DMS114 treated with DMSO at 0.1 percent for 48 hours (cell line): ENCODE measurements around the gene NLRC3.

Experiments
- DNase-seq: peaks from one replicate; lab custom pipeline; 2025; ENCODE audit not compliant: unreplicated experiment; lab: John Stamatoyannopoulos, UW

The NLRC3 gene

DNA sequence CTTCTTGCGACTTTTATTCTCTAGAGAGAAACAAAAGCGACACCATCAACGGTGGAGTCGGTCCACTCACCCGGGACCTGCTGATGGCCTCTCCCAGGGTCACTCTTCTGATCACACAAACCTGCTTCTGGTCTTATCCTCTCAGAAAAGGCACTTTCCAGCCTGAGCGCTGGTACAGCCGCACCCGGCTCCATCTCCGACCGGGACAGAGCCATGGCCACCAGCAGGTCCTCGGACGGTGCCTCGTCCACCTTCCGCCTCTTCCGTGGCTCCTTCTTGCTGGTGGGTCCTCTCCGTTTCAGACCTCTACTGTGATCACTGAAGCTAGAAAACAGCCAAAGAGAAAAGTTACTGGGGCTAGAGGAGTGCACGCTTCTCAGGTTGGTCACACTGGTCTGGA lies 20.5 kb upstream of the NLRC3 start:
- no peak for DNase-seq

DNA sequence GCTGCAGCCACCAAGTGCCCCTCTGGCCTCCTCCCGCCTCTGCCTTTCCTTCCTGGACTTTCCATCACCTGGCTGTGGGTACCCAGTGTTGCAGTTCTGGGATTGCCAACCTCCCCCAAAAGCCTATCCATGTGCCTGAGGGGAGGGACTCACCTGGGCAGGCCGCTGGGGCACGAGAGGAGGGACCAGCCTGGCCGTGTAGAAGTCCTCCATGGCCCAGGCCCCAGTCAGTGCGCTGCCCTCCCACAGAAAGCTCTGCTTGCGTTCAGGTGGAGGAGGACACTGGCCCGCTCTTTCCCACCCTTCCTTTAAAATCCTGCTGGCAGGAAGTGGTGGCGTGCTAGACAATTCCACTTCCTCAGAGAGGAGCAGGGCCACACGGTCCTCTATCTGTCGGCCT lies 20.0 kb upstream of the NLRC3 start:
- DNase-seq = no peak

- no peak for DNase-seq
Measured at GRCh38 chr16:3596101-3596861, 19.1 kb upstream of the NLRC3 start.

DNA sequence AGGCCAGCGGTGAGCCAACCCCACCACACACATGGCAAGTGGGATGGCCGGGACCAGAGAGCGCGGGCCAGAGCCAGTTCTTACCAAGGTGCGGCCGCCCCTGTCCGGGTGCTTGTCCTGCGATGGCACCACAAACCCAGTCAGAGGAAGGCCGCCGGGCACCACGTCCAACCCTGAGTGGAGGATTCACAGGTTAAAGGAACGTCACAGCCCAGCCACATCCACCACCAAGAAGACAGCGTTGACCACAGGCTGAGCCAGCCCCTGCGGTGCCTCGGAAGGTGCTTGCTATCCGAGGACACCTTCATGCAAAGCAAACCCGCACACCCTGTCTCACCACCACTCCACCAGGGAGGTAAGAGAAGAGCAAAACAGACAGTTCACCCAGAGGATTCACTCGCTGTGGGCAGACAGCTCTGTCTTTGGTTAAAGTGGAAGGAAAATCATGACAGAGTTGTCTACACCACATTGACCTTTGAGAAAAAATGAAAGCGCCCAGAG lies 18.4 kb upstream of the NLRC3 start:
- DNase-seq = no peak

- DNase-seq = no peak
Measured at GRCh38 chr16:3595110-3595486, 17.9 kb upstream of the NLRC3 start.

GRCh38 chr16:3594316-3595109 lies 17.3 kb upstream of the NLRC3 start:
- DNase-seq = no peak

GRCh38 chr16:3592559-3592958 lies 15.4 kb upstream of the NLRC3 start:
- DNase-seq = no peak

GRCh38 chr16:3591991-3592390 lies 14.8 kb upstream of the NLRC3 start:
- no peak for DNase-seq

GRCh38 chr16:3591436-3591803 lies 14.2 kb upstream of the NLRC3 start:
- DNase-seq = no peak

DNA sequence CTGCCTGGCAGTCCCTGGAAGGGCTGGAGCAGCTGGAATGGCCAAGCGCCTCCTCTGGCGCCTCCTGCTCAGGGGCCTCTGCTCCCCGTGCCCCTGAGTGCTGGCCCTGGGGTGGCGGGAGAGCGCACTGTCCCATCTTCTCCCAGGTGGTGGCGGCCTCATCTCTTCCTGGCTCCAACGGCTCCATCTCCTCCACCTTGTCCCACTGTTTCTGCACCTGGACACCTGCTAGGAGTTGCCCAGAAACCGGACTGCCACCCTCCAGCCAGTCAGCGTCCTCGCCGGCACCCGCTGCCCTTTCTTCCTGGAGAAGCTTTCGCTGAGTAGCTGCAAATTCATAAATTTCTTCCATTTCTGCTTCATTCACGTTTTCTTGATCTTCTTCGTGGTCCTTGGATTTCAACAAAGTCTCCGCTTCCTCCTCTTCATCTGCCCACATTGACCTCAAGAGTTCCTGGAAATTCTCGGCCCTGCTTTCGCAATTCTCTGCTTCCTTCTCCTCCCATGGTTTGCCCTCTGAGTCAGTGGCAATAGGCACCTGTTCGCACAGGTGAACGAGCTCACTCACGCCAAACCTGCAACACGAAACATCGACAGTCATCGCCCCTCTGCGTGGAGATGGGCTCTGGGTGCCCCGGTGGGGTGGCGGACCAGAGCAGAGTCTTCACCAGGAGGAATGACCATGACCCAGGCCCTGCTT lies 13.7 kb upstream of the NLRC3 start:
- no peak for DNase-seq

GRCh38 chr16:3589991-3590701 lies 12.9 kb upstream of the NLRC3 start:
- DNase-seq = no peak

DNA sequence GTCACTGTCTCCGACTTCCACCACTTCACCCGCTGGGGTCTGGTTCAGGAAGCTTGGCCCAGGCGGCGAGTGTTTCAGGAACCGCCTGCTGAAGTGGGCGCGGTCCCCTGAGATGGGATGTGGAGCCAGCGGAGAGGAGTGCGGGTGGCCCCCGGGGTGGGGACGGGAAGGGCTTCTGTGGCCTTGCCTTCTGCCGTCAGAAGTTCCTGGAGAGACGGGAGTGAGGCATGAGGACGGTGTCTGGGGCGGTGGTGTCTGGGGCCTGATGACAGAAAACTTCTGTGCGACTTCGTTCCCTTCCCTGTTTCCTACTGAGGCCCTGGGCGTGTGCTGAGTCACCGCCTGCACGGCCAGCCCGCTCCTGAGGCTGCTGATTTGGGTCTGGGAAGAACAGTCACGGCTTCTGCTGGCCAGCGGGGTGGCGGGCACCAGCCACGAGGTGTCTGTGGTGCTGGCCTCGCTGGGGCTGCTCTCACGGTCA lies 12.3 kb upstream of the NLRC3 start:
- DNase-seq = no peak

GRCh38 chr16:3589001-3589400 lies 11.8 kb upstream of the NLRC3 start:
- no peak for DNase-seq

DNA sequence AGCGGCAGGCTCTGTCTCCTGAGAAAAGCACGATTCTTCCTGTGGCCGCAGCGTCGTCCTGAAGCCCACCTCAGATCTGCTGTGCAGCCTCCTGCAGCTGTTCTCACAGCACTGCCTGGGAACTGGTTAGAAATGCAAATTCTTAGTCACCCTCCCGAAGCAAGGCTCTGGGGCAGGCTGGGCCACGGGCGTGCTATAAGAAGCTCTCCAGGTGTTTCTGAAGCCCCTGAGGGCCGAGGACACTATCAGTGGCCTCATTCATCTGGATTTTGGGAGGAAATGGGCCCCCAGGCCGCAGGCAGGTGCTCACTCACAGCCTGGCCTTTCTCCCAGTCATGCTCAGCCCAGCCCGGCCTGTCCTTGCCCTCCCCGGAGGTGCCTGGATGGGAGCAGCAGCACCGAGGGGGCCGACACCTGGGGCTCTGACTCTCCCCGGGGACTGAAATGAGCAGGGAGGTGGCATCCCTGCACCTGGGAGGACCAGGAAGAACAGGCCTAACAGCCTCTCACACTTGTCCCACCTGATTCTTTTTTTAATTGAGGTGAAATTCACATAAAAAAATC lies 10.4 kb upstream of the NLRC3 start:
- DNase-seq = no peak

- no peak for DNase-seq
Measured at GRCh38 chr16:3584412-3584811, 7.2 kb upstream of the NLRC3 start.

DNA sequence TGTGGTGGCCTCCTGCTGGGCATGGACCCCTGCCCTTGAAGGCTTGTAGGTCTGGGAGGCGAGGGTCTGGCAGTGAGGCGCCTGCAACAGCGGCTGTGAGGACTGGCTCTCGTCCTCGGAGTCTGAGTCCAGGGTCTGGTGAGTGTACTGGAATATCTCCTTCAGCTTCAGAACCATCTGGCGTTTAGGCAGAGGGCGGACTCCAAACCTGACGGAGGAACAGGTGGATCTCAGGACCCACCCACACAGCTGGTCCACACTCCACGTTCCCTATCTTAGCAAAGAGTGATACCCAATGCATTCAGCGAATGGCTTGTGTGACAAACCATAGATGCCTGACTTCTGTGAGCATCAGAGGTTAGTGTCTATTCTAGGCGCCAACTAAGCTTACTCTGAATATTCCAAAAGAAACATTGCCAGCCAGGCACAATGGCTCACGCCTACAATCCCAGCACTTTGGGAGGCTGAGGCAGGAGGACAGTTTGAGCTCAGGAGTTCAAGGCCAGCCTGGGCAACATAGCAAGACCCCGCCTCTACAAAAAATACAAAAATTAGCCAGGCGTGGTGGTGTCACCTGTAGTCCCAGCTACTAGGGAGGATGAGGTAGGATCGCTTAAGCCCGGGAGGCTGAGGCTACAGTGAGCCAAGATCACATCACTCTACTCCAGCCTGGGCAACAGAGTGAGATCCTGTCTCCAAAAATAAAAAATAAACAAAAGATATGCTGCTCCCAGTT lies 6.3 kb upstream of the NLRC3 start:
- no peak for DNase-seq

- DNase-seq = no peak
Measured at GRCh38 chr16:3582276-3583165, 5.3 kb upstream of the NLRC3 start.

DNA sequence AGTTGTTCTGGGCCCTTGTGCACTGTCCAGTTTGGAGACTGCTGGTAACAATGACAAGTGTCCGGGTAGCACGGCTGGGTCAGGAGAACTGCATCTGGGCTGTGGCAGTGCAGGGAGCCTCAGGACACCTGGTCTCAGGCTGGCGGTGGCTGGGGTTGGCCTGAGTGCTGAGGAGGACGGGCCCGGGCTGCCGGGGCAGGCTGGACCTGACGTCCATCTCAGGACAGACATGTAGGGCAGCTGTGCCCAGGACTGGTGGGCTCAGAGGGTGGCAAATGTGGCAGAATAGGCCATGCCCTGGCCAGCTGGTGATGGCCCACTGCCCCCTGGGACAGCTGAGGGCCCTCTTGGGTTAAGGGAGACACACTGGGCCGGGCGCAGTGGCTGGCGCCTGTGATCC lies 4.2 kb upstream of the NLRC3 start:
- DNase-seq = no peak

- no peak for DNase-seq
Measured at GRCh38 chr16:3580686-3581085, 3.5 kb upstream of the NLRC3 start.
